ENCODE measurements around the gene KLHL24.
"Not testable (repeated sequence)": the region's sequence is repeated elsewhere in the genome, so short reads cannot be mapped to it uniquely, and the experiment has no call there.

The KLHL24 gene

GRCh38 chr3:183635431-183636220 is at the start of gene KLHL24:
TSS of gene KLHL24 (plus strand) at chr3:183635623. CDS start at chr3:183650357, 14,734 bp downstream.
- peak; percentile 89 for DNase-seq

DNA sequence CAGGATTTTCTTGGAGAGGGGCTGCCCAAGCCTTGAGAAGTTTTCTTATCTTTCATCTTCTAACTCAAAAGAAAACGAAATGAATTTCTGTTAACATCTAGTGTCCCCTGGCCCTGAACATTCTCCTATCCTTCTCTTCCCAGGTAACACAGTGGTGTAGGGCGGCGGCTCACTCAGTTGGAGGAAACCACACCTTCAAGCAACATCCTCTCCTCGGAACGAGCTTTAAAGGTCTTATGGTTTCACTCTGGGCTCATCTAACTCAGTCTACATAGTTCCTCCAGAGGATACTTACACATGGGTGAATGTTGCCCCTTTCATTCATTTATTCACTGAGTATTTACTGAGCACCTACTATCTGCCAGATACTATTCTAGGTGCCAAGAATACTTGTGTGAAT is 48.9 kb upstream of the KLHL24 start:
- DNase-seq = no peak

DNA sequence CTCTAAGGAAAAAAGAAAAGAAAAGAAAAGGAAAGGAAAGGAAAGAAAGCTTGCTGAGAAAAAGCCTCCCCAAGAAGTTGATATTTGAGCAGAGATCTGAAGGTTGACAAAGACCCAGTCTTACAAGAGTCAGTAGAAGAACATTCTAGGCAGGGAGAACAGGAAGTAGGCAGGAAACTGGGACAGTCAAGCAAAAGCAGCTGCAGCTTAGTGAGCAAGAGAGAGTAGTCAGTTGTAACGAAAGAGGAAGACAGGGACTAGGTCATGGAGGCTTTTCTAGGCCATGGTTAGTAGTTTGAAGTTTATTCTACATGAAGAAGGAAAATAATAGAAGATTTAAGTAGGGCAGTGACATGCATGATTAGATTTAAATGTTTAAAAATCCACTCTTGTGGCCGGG is 48.1 kb upstream of the KLHL24 start:
- no peak for DNase-seq

DNA sequence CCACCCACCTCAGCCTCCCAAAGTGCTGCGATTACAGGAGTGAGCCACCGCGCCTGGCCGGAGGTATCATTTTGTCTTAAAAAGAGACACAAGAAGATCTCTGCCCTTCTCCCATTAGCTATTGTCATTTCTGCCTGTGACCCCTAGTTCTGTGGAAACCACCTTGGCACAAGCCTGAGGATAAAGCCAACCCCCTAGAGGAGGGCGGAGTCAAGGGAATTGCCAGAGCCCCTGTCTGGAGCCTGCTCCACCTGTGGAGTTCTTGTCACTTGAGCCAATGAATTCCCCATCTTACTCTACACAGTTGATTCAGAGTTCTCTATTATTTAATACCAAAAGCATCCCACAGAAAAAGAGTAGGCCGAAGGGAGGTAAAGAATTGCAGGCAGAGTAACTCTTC is 45.0 kb upstream of the KLHL24 start:
- no peak for DNase-seq

DNA sequence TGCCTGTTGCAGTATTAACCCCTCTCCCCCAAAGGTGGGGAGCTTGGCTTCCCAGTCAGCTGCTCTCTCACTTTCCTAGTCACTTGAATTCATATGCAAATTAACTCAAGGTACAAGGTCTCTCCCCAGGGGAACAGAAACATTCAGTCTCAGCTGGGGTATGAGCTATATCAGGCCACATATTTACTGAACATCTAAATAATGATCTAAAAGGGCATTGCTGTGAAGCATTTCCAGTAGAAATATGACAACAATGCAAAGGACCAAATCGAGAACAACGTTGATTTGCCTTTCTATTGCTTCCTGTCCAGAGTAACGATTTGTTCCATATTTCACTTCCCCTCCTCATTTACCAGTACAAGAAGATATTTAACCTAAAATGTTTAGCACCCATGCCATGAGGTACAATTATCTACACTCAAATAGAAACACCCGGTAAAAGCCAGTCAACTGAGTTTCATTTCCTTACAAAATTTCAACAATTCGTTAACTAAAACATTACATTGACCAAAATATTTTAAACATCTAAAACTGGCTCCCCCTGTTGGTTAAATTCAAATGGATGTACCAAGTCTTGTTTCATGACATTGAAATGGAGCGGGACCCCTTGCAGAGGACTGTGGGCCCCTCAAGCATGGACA is 43.4 kb upstream of the KLHL24 start:
- no peak for DNase-seq

DNA sequence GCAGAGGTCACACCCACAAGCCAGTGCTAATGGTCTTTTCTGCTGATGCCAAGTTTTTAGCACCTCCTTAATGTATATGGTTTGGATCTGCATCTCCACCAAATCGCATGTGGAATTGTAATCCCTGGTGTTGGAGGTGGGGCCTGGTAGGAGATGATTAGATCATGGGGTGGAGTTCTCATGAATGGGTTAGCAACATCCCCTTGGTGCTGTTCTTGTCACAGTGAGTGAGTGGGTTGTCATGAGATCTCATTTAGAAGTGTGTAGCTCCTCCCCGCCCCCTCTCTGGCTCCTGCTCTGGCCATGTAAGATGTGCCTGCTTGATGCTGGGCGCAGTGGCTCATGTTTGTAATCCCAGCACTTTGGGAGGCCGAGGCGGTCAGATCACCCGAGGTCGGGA is 42.6 kb upstream of the KLHL24 start:
- DNase-seq = no peak

DNA sequence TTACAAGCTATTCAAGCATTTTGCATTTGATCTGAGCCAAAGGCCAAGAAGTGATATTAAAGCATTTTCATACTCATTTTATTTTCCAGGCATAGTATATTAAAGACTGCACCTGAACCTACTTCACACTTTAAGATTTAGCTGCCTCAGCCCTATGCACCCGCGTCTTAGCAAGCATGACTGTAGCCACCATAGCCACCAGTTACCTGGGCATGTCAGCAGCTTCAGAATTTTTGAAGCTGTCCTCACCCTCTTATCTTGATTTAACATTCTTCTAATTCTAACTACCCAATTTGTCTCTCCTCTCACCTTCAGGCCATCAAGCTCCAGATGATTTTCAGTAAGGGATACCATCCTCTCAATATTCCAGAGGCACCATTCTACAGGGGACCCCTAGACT is 40.8 kb upstream of the KLHL24 start:
- DNase-seq = no peak

GRCh38 chr3:183597959-183598358 is 37.5 kb upstream of the KLHL24 start:
- no peak for DNase-seq

- DNase-seq = not testable (repeated sequence)
These were observed 24.1 kb upstream of the KLHL24 start for GRCh38 chr3:183611326-183611725.

DNA sequence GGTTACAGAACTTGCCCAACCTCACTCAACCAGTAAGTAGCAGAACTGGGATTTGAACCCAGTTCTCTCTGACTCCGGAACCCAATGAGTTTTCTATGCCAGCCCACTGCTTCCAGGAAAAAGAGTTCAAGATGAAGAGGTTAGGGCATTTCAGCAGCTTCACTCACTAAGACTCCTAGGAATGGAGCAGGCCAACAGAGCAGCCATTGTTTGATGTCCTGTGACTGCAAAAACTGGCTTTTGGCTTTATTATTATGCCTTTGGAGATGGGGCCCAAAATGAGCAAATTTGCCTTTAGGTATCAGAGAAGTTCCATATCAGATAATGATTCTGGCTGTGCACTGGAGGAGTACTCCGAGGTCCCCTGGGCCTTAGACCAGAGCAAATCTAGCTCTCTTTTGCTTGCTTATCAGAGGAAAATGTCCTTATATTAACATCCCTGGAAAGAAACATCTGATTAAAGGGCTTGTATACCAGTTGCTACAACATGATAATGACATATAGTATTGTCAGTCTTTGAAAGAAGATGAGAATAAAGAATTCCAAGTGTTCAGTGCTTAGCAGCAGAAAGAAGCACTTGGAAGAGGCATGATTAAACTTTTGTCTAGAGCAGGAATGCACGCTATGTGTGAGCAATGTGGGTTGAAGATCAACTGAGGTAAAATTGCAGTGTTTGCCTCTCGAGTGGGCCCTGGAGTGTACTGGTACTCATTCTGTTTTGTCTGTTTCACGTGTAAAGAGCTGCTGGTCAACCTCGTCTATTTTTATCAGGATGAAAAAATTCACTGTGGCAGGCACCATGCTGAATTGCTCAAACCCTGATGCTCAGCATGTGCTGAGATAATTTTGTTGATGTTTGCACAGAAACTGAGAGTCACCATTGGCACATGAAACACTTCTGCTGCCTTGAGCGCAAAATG is 21.8 kb upstream of the KLHL24 start:
- DNase-seq = no peak

DNA sequence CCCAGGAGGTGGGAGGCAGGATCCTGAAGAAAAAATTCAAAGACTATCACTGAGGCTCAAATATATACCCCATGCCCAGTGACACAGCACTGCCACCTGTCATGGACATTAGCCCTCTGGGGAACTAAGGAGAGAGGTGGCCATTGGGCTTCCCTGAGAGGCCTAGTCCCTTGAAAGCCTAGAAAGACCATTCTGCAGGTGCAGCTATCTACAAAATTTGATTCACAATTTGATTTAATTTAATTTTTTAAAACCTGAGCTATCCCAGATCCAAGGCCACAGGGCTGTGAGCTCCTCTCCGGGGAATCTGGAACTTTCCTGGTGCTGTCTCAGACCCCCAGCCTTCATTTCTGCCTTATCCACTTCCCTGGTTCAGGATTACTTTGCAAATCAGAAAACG is 16.9 kb upstream of the KLHL24 start:
- no peak for DNase-seq

GRCh38 chr3:183619010-183619409 is 16.4 kb upstream of the KLHL24 start:
- DNase-seq = no peak

DNA sequence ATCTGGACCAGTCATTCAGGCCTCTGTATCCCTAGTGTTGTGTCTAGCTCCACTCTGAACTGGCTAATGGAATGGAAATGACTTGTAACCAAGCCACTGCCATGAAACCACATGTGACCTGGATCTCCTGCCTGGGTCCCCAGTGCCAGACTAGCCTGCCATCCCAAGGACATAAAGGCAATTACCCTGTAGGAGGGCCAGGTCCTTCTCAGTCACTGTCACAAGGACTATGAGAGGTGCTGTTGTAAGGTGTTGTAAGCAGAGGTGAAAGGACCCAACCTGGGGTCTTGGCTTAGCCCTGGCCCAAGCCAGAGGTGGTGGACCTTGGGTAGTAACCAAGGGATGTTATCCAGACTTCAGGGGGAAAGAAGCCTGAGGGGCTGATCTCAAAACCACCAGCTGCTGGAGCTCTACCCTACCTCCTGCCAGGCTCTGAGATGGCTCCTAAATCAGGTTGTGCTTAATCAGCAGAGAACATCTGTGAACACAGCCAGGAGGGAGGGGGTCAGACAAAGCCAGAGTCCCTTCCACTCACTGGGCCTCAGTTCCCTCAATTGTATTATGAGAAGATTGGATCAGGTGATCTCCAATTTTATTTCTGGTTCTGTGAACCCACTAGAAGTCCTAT is 15.7 kb upstream of the KLHL24 start:
- DNase-seq = no peak

DNA sequence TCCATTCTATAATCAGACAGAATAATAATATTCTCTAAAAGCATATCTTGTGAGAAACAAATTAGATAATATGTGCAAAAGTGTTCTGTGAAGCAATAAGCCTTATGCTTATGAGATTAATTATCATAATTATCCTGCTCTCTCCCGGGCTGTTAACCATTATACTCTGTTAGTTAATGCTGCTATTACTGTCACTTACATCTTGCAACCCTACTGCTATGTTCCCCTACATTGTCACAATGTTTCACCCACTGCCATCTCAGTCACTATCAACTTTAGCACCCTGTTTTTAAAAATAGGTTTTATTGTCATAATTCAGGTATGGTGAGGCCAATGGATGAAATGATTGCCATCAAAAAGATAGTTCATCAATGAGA is 15.2 kb upstream of the KLHL24 start:
- DNase-seq = no peak

- DNase-seq = not testable (repeated sequence)
These were observed 12.9 kb upstream of the KLHL24 start for GRCh38 chr3:183622473-183622872.

- no peak for DNase-seq
These were observed 8.4 kb upstream of the KLHL24 start for GRCh38 chr3:183626877-183627594.

- peak; percentile 96 for DNase-seq
These were observed 5.7 kb upstream of the KLHL24 start for GRCh38 chr3:183629546-183630301.

DNA sequence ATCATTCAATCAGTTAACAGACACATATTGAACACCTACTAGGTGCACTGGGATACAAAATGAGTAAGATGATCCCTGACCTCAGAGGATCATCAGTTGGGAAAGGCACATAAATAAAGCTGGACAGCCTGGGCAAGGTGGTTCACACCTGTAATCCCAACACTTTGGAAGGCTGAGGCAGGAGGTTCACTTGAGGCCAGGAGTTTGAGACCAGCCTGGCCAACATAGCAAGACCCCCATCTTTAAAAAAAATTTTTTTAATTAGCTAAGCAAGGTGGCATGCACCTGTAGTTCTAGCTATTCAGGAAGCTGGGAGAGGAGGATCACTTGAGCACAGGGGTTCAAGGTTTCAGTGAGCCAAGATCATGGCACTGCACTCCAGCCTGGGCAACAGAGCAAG is 3.7 kb upstream of the KLHL24 start:
- no peak for DNase-seq

GRCh38 chr3:183632725-183633124 is 2.7 kb upstream of the KLHL24 start:
- DNase-seq = not testable (repeated sequence)

DNA sequence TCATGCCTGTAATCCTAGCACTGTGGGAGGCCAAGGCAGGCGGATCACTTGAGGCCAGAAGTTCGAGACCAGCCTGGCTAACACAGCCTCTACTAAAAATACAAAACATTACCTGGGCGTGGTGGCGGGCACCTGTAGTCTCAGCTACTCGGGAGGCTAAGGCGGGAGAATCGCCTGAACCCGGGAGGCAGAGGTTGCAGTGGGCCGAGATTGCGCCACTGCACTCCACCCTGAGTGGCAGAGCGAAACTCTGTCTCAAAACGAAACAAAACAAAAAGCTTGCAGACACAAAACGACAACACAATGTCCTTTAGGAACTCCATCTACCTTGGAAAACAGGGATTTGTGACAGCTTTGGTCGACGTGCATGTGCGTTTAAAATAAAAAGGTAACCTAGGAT is 716 bp upstream of the KLHL24 start:
- peak; percentile 45 for DNase-seq

GRCh38 chr3:183635107-183635430 is 354 bp upstream of the KLHL24 start:
- DNase-seq = peak; percentile 58
